HL-60/S4 treated with retinoic acid at 250 ng/mL for 4 days and 3 days (cell line): ENCODE measurements around the gene RGS3.
"Not testable (repeated sequence)": the region's sequence is repeated elsewhere in the genome, so short reads cannot be mapped to it uniquely, and the experiment has no call there.

Experiments used
- in situ Hi-C: fragments of 300-500 bp; cut with MboI; formaldehyde crosslinking; loops from 2 replicates; pipeline ENCODE4 v1.7.0; 2022; ENCODE audit warnings: low sequenced_read_pairs

Gene RGS3

GRCh38 chr9:113631137-113631765 is 167.7 kb downstream of the RGS3 start:
- in situ Hi-C loops = no loop called here

DNA sequence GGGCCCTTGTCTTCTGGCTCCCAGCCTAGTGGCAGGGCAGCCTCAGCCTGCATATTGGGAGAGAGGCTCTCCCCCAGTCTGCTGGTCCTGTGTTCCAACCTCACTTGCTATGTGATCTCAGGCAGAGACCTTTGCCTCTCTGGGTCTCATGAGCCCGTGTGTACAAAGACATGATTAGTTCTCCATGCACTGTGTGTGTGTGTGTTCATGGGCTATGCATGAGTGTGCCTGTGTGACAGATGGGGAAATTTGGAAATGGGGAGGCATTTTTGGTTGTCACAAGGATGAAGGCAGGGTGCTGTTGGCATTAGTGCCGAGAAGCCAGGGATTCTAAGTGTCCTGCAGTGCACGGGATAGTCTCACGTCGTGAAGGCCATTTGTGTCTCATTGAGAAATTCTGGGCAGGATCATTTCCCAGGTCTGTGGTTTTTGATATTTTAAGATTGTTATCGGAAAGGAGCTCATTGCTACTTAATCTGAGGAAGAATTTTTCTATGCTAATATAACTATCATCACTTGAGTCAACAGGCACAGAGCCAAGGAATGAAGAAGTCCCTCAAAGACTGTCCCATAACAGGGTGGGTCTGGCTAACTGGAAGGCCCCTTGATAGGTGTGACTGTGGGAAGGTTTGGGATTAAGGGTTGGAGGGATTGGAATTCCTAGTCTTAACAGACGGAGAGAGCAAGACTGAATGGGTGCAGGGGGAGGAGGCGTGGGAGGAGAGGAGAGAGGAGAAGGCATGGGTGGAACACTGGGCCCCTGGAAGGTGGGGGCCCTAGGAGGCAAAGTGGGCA is 168.5 kb downstream of the RGS3 start:
- in situ Hi-C loops = no loop called here

GRCh38 chr9:113632776-113633590 is 169.5 kb downstream of the RGS3 start:
- in situ Hi-C loops = no loop called here

- in situ Hi-C loops = no loop called here
These were observed 170.5 kb downstream of the RGS3 start for GRCh38 chr9:113633782-113634595.

GRCh38 chr9:113634596-113635515 is 171.3 kb downstream of the RGS3 start:
- in situ Hi-C loops = no loop called here

- in situ Hi-C loops = no loop called here
These were observed 172.1 kb downstream of the RGS3 start for GRCh38 chr9:113635586-113635985.

DNA sequence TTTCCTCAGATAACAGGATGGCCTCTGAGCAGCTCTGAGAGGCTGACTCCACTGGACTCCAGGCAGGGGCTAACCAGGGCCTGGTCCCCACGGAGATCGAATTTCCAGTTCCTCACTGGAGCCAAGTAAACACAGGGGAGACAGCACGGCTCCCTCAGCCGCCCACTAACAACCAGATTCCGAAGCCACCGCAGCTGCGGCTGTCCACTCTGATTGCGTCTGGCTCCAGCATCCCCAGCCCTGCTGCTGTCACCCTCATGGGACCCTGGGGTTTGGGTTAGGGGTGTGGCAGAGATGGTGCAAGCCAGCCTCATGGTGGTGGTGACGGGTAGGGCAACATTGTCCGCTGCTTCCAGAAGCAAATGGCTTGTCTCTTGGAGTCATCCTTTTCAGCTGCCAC is 172.6 kb downstream of the RGS3 start:
- in situ Hi-C loops = no loop called here

DNA sequence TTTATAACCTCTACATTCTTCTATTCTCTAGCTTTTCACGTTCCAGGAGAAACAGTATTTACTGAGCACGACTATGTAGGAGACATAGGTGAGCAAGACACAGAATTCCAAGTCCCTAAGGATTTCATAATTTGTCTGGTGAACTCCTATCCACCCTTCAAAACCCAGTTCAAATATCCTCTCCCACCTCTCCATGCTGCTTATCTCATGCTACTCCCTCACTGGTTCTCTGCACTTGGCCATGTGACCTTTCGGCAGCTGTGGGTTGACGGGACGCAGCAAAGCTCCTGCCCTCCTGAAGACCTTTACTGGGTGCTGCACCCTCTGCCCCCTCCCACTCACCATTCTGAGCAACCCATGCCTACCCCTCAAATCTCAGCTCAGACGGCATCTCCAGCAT is 173.2 kb downstream of the RGS3 start:
- in situ Hi-C loops = no loop called here

DNA sequence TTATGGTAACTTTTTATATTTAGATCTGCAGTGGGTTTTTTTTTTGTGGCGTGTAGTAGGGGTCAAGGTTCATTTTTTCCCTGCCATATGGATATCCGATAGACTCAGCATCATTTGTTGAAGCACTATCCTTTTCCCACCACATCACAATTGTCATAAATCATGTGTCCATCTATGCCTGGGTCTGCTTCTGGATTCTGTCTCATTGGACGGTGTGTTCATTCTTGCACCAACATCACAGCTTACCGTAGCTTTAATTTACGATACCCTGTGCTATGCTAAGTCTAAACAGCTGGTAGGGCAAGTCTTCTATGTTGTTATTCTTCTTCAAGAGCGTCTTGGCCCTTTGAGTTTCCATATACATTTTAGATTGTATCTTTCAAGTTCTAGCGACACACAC is 175.0 kb downstream of the RGS3 start:
- in situ Hi-C loops = no loop called here

DNA sequence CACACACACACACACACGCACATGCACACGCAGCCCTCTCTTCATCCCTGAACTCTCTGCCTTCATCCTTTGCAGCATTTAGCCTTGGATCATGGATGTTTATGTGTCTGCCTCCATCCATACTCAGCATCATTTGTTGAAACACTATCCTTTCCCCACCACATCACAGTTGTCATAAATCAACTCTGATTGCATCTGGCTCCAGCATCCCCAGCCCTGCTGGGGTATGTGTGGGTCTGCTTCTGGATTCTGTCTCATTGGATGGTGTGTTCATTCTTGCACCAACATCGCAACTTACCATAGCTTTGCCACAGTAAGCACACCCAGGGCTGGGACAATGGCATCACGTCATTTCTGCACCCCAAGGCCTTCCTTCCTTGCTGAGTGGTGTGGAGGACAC is 175.4 kb downstream of the RGS3 start:
- in situ Hi-C loops = no loop called here

- in situ Hi-C loops = not testable (repeated sequence)
These were observed 176.0 kb downstream of the RGS3 start for GRCh38 chr9:113639411-113639970.

DNA sequence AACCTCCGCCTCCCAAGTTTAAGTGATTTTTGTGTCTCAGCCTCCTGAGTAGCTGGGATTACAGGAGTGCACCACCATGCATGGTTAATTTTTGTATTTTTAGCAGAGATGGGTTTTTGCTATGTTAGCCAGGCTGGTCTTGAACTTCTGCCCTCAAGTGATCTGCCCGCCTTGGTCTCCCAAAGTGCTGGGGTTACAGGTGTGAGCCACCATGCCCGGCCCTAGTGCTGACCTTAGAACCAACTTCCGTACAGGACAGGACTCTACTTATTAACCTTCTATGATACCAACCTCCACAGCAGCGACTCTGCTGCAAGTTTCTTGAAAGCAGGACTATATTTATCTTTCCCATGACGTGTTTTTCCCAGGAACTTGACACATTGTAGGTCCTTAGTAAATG is 176.9 kb downstream of the RGS3 start:
- in situ Hi-C loops = no loop called here

- in situ Hi-C loops = no loop called here
These were observed 177.8 kb downstream of the RGS3 start for GRCh38 chr9:113641100-113641885.

GRCh38 chr9:113644321-113644720 is 180.8 kb downstream of the RGS3 start:
- in situ Hi-C loops = no loop called here

DNA sequence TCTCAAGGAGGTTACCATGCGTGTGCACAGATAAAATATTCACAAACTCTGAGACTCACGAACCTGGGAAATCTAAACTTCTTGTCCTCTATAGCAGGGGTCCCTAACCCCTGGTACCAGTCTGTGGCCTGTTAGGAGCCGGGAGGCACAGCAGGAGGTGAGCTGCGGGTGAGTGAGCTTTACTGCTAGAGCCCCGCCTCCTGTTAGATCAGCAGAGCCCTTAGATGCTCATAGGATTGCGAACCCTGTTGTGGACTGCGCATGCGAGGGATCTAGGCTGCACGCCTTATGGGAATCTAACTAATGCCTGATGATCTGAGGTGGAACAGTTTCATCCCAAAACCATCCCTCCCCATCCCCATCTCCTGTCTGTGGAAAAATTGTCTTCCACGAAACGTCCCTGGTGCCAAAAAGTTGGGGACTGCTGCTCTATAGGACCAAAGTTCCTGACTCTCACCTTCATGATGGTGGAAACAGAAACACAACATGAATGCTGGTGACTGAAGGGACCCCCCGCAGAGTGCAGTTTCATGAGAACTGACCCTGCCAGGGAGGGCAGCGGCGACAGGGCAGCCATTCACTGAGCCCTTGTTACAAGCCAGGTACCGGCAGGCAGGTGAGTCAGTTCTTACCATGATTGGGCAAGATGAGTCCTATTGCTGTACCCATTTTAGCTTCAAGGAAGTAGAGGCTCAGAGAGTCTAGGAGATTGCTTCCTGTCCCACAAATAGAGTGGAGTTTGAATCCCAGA is 181.9 kb downstream of the RGS3 start:
- in situ Hi-C loops = no loop called here

GRCh38 chr9:113645978-113646253 is 182.4 kb downstream of the RGS3 start:
- in situ Hi-C loops = no loop called here

- in situ Hi-C loops = no loop called here
These were observed 183.0 kb downstream of the RGS3 start for GRCh38 chr9:113646491-113646890.
